Measurements from ENCODE around the gene PDILT. TPM values are rescaled to one million over a fixed set of nuclear protein-coding genes. Genes with fewer than 3 reads are reported as not detected.
A peak's percentile ranks its signal among the peaks of the same experiment; 100 is the strongest.
"Not testable (repeated sequence)": the region's sequence is repeated elsewhere in the genome, so short reads cannot be mapped to it uniquely, and the experiment has no call there.

The PDILT gene
- total and polyA plus RNA-seq, 3 experiments from 2014 or later: not detected

DNA sequence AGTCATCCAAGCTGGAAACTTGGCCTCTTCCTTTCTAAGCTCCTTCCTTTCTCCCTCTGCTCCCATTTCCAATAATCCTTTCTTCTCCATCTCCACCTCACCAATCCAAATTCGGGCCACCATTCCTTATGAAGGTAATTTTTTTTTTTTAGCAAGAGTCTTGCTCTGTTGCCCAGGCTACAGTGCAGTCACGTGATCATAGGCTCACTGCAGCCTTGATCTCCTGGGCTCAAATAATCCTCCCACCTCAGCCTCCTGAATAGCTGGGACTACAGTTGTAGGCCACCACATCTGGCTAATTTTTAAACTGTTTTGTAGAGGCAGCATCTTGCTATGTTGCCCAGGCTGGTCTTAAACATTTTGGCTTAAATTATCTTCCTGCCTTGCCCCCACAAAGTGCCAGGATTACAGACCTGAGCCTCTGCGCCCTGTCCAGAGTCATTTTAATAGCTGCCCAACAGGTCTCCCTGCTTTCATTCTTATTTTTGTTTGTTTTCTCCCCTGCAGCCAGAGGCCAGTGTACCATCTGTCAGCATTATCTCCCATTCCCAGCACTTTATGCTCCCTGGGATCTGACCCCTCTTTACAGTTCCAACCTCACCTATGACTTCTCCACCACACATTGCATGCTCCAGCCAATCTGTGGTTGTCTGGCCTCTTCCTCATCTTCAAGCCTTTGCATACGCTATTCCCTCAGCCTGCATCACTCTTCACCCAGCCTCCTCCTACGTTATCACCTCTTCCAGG, 75.0 kb downstream of the PDILT start:
- Histone ChIP-seq H3K4me1 (ENCODE audit: insufficient read depth, low read length) (no peaks in the 10 kb centered on the region), H3K27me3 (ENCODE audit: insufficient read depth, low read length, poor library complexity, severe bottlenecking) (no peaks in the 10 kb centered on the region), H3K9me3 (ENCODE audit: low read length) (no peaks in the 10 kb centered on the region), H3K27ac (ENCODE audit: low read depth, low read length) (no peak overlapping the region), H3K36me3 (ENCODE audit: insufficient read depth, low read length) (no peaks in the 10 kb centered on the region), H3K4me3 (ENCODE audit: low read length) (no peak overlapping the region)
- H3K4me1 Mint-ChIP-seq: no peaks in the 10 kb centered on the region
- ChIA-PET CTCF (no interaction called here), POLR2A (no interaction called here)
- H3K27ac Mint-ChIP-seq: no peak overlapping the region
- no peak for DNase-seq
- no peaks in the 10 kb centered on the region for H3K36me3 Mint-ChIP-seq
- H3K27me3 Mint-ChIP-seq: peaks cover 0 to 3% of the 10 kb centered on the region in 2 donors
- no peak overlapping the region for H3K4me3 Mint-ChIP-seq
- peaks cover 0 to 5% (median 2%) of the 10 kb centered on the region in 5 donors for H3K9me3 Mint-ChIP-seq

GRCh38 chr16:20327444-20328041, 77.0 kb downstream of the PDILT start, which contains the start of gene GP2:
TSS of gene GP2 (minus strand) at chr16:20327513. CDS start at chr16:20326431, 1,082 bp downstream.
- Histone ChIP-seq H3K27ac (ENCODE audit: low read depth, low read length) (no peak within 1 kb of the TSS), H3K9me3 (ENCODE audit: low read length) (no peaks in the 10 kb centered on the region), H3K4me3 (ENCODE audit: low read length) (no peak within 1 kb of the TSS), H3K36me3 (ENCODE audit: insufficient read depth, low read length) (no peaks in the 10 kb centered on the region), H3K27me3 (ENCODE audit: insufficient read depth, low read length, poor library complexity, severe bottlenecking) (no peaks in the 10 kb centered on the region), H3K4me1 (ENCODE audit: insufficient read depth, low read length) (no peaks in the 10 kb centered on the region)
- H3K36me3 Mint-ChIP-seq: no peaks in the 10 kb centered on the region
- no peak for DNase-seq
- no peak within 1 kb of the TSS for H3K27ac Mint-ChIP-seq
- H3K4me3 Mint-ChIP-seq: no peak within 1 kb of the TSS
- POLR2A ChIA-PET: no interaction called here
- CTCF ChIA-PET: no interaction called here
- peaks cover 0 to 5% (median 2%) of the 10 kb centered on the region in 5 donors for H3K9me3 Mint-ChIP-seq
- H3K27me3 Mint-ChIP-seq: peaks cover 0 to 3% of the 10 kb centered on the region in 2 donors
- H3K4me1 Mint-ChIP-seq: no peaks in the 10 kb centered on the region

GRCh38 chr16:20326321-20326720, 78.2 kb downstream of the PDILT start:
- peak overlapping the region in 1 of 8 donors; percentile 32 for H3K27ac Mint-ChIP-seq
- H3K4me1 Mint-ChIP-seq: no peaks in the 10 kb centered on the region
- H3K27me3 Mint-ChIP-seq: peaks cover 0 to 6% of the 10 kb centered on the region in 2 donors
- ChIA-PET CTCF (no interaction called here), POLR2A (no interaction called here)
- DNase-seq: no peak
- Histone ChIP-seq H3K9me3 (ENCODE audit: low read length) (no peaks in the 10 kb centered on the region), H3K4me1 (ENCODE audit: insufficient read depth, low read length) (no peaks in the 10 kb centered on the region), H3K36me3 (ENCODE audit: insufficient read depth, low read length) (no peaks in the 10 kb centered on the region), H3K4me3 (ENCODE audit: low read length) (no peak overlapping the region), H3K27ac (ENCODE audit: low read depth, low read length) (no peak overlapping the region), H3K27me3 (ENCODE audit: insufficient read depth, low read length, poor library complexity, severe bottlenecking) (no peaks in the 10 kb centered on the region)
- H3K4me3 Mint-ChIP-seq: no peak overlapping the region
- peaks cover 0 to 5% (median 2%) of the 10 kb centered on the region in 5 donors for H3K9me3 Mint-ChIP-seq
- H3K36me3 Mint-ChIP-seq: no peaks in the 10 kb centered on the region

GRCh38 chr16:20325005-20325404, 79.5 kb downstream of the PDILT start:
- no peaks in the 10 kb centered on the region for H3K4me1 ChIP-seq (ENCODE audit: insufficient read depth, low read length)
- no peaks in the 10 kb centered on the region for H3K27me3 ChIP-seq (ENCODE audit: insufficient read depth, low read length, poor library complexity, severe bottlenecking)
- no peak overlapping the region for H3K4me3 Mint-ChIP-seq
- H3K27me3 Mint-ChIP-seq: peaks cover 0 to 6% of the 10 kb centered on the region in 2 donors
- ChIA-PET CTCF (no interaction called here), POLR2A (no interaction called here)
- no peaks in the 10 kb centered on the region for H3K4me1 Mint-ChIP-seq
- H3K36me3 Mint-ChIP-seq: no peaks in the 10 kb centered on the region
- no peak overlapping the region for H3K4me3 ChIP-seq (ENCODE audit: low read length)
- no peaks in the 10 kb centered on the region for H3K9me3 ChIP-seq (ENCODE audit: low read length)
- H3K27ac ChIP-seq (ENCODE audit: low read depth, low read length): no peak overlapping the region
- peaks cover 0 to 5% (median 2%) of the 10 kb centered on the region in 5 donors for H3K9me3 Mint-ChIP-seq
- no peak for DNase-seq
- H3K36me3 ChIP-seq (ENCODE audit: insufficient read depth, low read length): no peaks in the 10 kb centered on the region
- no peak overlapping the region for H3K27ac Mint-ChIP-seq

DNA sequence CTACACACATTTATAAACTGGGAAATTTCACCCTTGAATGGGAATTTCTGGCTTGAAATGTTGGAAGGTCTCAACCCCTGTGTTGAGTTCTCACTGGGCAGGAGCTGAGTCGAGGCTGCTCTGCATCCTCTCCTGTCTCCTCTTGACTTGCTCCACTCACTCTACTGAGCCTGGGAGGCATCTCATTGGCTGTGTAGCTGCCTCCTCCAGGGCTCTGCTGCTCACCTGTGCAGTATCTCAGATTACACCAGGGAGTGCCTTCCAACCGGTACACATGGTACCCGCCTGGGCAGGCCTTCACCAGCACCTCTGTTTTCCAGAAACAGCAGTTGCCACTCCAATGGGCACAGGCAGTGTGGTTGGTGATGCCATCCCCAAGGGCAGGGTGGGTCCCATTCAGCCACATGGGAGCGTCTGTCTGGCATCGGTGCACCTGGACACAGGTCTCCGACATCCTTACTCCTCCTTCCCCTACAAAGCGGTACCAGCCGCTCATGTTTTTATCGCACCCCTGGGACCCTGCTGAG, 80.9 kb downstream of the PDILT start:
- ChIA-PET POLR2A (no interaction called here), CTCF (no interaction called here)
- Mint-ChIP-seq H3K9me3 (peaks cover 0 to 5% (median 2%) of the 10 kb centered on the region in 5 donors), H3K4me3 (no peak overlapping the region), H3K4me1 (no peaks in the 10 kb centered on the region), H3K27ac (no peak overlapping the region), H3K27me3 (peaks cover 3 to 6% of the 10 kb centered on the region in 2 donors), H3K36me3 (no peaks in the 10 kb centered on the region)
- no peaks in the 10 kb centered on the region for H3K36me3 ChIP-seq (ENCODE audit: insufficient read depth, low read length)
- H3K9me3 ChIP-seq (ENCODE audit: low read length): no peaks in the 10 kb centered on the region
- no peak for DNase-seq
- no peaks in the 10 kb centered on the region for H3K4me1 ChIP-seq (ENCODE audit: insufficient read depth, low read length)
- H3K27me3 ChIP-seq (ENCODE audit: insufficient read depth, low read length, poor library complexity, severe bottlenecking): no peaks in the 10 kb centered on the region
- H3K27ac ChIP-seq (ENCODE audit: low read depth, low read length): no peak overlapping the region
- no peak overlapping the region for H3K4me3 ChIP-seq (ENCODE audit: low read length)

- no peak overlapping the region for H3K27ac Mint-ChIP-seq
- no peaks in the 10 kb centered on the region for H3K36me3 Mint-ChIP-seq
- POLR2A ChIA-PET: no interaction called here
- CTCF ChIA-PET: no interaction called here
- H3K9me3 Mint-ChIP-seq: peaks cover 0 to 2% (median 2%) of the 10 kb centered on the region in 5 donors
- Histone ChIP-seq H3K27me3 (ENCODE audit: insufficient read depth, low read length, poor library complexity, severe bottlenecking) (no peaks in the 10 kb centered on the region), H3K4me3 (ENCODE audit: low read length) (no peak overlapping the region), H3K27ac (ENCODE audit: low read depth, low read length) (no peak overlapping the region), H3K9me3 (ENCODE audit: low read length) (no peaks in the 10 kb centered on the region), H3K36me3 (ENCODE audit: insufficient read depth, low read length) (no peaks in the 10 kb centered on the region), H3K4me1 (ENCODE audit: insufficient read depth, low read length) (no peaks in the 10 kb centered on the region)
- H3K27me3 Mint-ChIP-seq: peaks cover 3 to 6% of the 10 kb centered on the region in 2 donors
- H3K4me1 Mint-ChIP-seq: no peaks in the 10 kb centered on the region
- DNase-seq: no peak
- no peak overlapping the region for H3K4me3 Mint-ChIP-seq
Observed at GRCh38 chr16:20322696-20323095, 81.8 kb downstream of the PDILT start.

- H3K36me3 Mint-ChIP-seq: no peaks in the 10 kb centered on the region
- no peak for DNase-seq
- Histone ChIP-seq H3K27me3 (ENCODE audit: insufficient read depth, low read length, poor library complexity, severe bottlenecking) (no peaks in the 10 kb centered on the region), H3K27ac (ENCODE audit: low read depth, low read length) (no peak overlapping the region), H3K9me3 (ENCODE audit: low read length) (no peaks in the 10 kb centered on the region), H3K4me1 (ENCODE audit: insufficient read depth, low read length) (no peaks in the 10 kb centered on the region), H3K36me3 (ENCODE audit: insufficient read depth, low read length) (no peaks in the 10 kb centered on the region), H3K4me3 (ENCODE audit: low read length) (no peak overlapping the region)
- no peak overlapping the region for H3K4me3 Mint-ChIP-seq
- H3K27ac Mint-ChIP-seq: no peak overlapping the region
- ChIA-PET CTCF (no interaction called here), POLR2A (no interaction called here)
- H3K9me3 Mint-ChIP-seq: peaks cover 0 to 2% (median 2%) of the 10 kb centered on the region in 5 donors
- no peaks in the 10 kb centered on the region for H3K4me1 Mint-ChIP-seq
- H3K27me3 Mint-ChIP-seq: peaks cover 3 to 6% of the 10 kb centered on the region in 2 donors
Observed at GRCh38 chr16:20321671-20322070, 82.9 kb downstream of the PDILT start.

GRCh38 chr16:20321051-20321450, 83.5 kb downstream of the PDILT start:
- POLR2A ChIA-PET; H3K4me3 ChIP-seq (ENCODE audit: low read length); H3K27ac ChIP-seq (ENCODE audit: low read depth, low read length); H3K4me1 Mint-ChIP-seq; H3K27me3 ChIP-seq (ENCODE audit: insufficient read depth, low read length, poor library complexity, severe bottlenecking); H3K9me3 ChIP-seq (ENCODE audit: low read length); H3K9me3 Mint-ChIP-seq; H3K4me1 ChIP-seq (ENCODE audit: insufficient read depth, low read length); H3K36me3 ChIP-seq (ENCODE audit: insufficient read depth, low read length); CTCF ChIA-PET; H3K4me3 Mint-ChIP-seq; H3K27ac Mint-ChIP-seq; H3K27me3 Mint-ChIP-seq; DNase-seq; H3K36me3 Mint-ChIP-seq: not testable (repeated sequence)
